Breast epithelium (tissue), 4 donors: ENCODE results near the gene IL37. TPM values are rescaled to one million over a fixed set of nuclear protein-coding genes. Genes with fewer than 3 reads are reported as not detected.

Experiments
- DNase-seq, 2 donors: peaks; one replicate each; pipeline ENCODE4 v3.0.0-alpha.2; 2019; ENCODE audit warnings: low spot score in 2 of 2
- H3K27ac ChIP-seq, 2 donors: fragments of 200-600 bp; sonication (generic) in 1 of 2; one replicate each; pipeline ENCODE4 v1.5.1; 2016 to 2019; ENCODE audit warnings: mild to moderate bottlenecking in 1 of 2
- H3K27me3 ChIP-seq, 2 donors: fragments of 200-600 bp; sonication (generic) in 1 of 2; one replicate each; pipeline versions ENCODE4 v1.5.1 to v1.6.0; 2017 to 2019; ENCODE audit warnings: control low read depth in 1 of 2, mild to moderate bottlenecking in 1 of 2
- H3K36me3 ChIP-seq: fragments of 200-600 bp; one replicate; pipeline ENCODE4 v1.5.1; 2019
- H3K4me1 ChIP-seq, 2 donors: fragments of 200-600 bp; sonication (generic); one replicate each; pipeline ENCODE4 v1.5.1; 2016 to 2019; ENCODE audit warnings: control low read depth in 1 of 2
- H3K4me3 ChIP-seq, 3 donors: fragments of 200-600 bp; sonication (generic); 1 replicate in 2 of 3; 2 replicates in 1 of 3; pipeline ENCODE4 v1.5.1; 2016 to 2019; ENCODE audit warnings: mild to moderate bottlenecking in 3 of 3, moderate library complexity in 2 of 3
- H3K9me3 ChIP-seq, 2 donors: fragments of 200-600 bp; sonication (generic) in 1 of 2; one replicate each; pipeline ENCODE4 v1.5.1; 2016 to 2019; ENCODE audit warnings: control low read depth in 1 of 2
- POLR2A ChIP-seq: fragments of 450-650 bp; IDR thresholded peaks from one replicate; pipeline ENCODE4 v1.6.1; 2016; ENCODE audit warnings: antibody characterized with exemption, mild to moderate bottlenecking, moderate library complexity
- POLR2AphosphoS5 ChIP-seq, 3 donors: sonication (generic); formaldehyde crosslinking; IDR thresholded peaks; one replicate each; pipeline ENCODE4 v1.6.1; 2017; ENCODE audit warnings: antibody characterized with exemption in 3 of 3
- intact Hi-C: fragments of 100-400 bp; cut with DNase I; formaldehyde crosslinking; loops from one replicate; pipeline ENCODE4 v1.15.1; 2023; ENCODE audit warnings: low total_unique reads
- total RNA-seq, 3 donors: library from RNA; depleted of rRNA; stranded (reverse); fragments of >200 nt; gene quantifications; one replicate each; pipeline ENCODE4 v1.1.0, GENCODE V29; 2016
- TF ChIP-seq, protein P1 (sequence below), 3 donors: fragments of 450-650 bp; IDR thresholded peaks; one replicate each; pipeline ENCODE4 v1.5.1; 2016 to 2017; ENCODE audit warnings: antibody characterized with exemption in 3 of 3, mild to moderate bottlenecking in 3 of 3, moderate library complexity in 3 of 3

Gene IL37
- total RNA-seq, 3 donors from 2014 or later = not detected

GRCh38 chr2:112910219-112910618 is 746 bp upstream of the IL37 start:
- Histone ChIP-seq H3K27ac (no peak overlapping the region), H3K9me3 (no peaks in the 10 kb centered on the region), H3K4me1 (no peaks in the 10 kb centered on the region), H3K4me3 (no peak overlapping the region), H3K36me3 (no peaks in the 10 kb centered on the region), H3K27me3 (peaks cover 0 to 4% of the 10 kb centered on the region in 2 donors)
- DNase-seq = no peak
- no peak for TF ChIP-seq POLR2A
- TF ChIP-seq POLR2AphosphoS5 (IDR thresholded peaks at IDR 0.05) = no peak
- TF ChIP-seq, protein P1, sequence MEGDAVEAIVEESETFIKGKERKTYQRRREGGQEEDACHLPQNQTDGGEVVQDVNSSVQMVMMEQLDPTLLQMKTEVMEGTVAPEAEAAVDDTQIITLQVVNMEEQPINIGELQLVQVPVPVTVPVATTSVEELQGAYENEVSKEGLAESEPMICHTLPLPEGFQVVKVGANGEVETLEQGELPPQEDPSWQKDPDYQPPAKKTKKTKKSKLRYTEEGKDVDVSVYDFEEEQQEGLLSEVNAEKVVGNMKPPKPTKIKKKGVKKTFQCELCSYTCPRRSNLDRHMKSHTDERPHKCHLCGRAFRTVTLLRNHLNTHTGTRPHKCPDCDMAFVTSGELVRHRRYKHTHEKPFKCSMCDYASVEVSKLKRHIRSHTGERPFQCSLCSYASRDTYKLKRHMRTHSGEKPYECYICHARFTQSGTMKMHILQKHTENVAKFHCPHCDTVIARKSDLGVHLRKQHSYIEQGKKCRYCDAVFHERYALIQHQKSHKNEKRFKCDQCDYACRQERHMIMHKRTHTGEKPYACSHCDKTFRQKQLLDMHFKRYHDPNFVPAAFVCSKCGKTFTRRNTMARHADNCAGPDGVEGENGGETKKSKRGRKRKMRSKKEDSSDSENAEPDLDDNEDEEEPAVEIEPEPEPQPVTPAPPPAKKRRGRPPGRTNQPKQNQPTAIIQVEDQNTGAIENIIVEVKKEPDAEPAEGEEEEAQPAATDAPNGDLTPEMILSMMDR (IDR thresholded peaks at IDR 0.05) = no peak
- intact Hi-C loops = no loop called here

- no peak for TF ChIP-seq POLR2AphosphoS5 (IDR thresholded peaks at IDR 0.05)
- TF ChIP-seq POLR2A = no peak
- TF ChIP-seq, protein P1 (IDR thresholded peaks at IDR 0.05) = no peak
- no peaks in the 10 kb centered on the region for H3K9me3 ChIP-seq
- H3K4me1 ChIP-seq = no peaks in the 10 kb centered on the region
- H3K27ac ChIP-seq = no peak overlapping the region
- peaks cover 0 to 10% of the 10 kb centered on the region in 2 donors for H3K27me3 ChIP-seq
- DNase-seq = no peak
- H3K4me3 ChIP-seq = no peak overlapping the region
- H3K36me3 ChIP-seq = no peaks in the 10 kb centered on the region
- intact Hi-C loops = no loop called here
Measured at GRCh38 chr2:112912403-112912802, 1.4 kb downstream of the IL37 start.

DNA sequence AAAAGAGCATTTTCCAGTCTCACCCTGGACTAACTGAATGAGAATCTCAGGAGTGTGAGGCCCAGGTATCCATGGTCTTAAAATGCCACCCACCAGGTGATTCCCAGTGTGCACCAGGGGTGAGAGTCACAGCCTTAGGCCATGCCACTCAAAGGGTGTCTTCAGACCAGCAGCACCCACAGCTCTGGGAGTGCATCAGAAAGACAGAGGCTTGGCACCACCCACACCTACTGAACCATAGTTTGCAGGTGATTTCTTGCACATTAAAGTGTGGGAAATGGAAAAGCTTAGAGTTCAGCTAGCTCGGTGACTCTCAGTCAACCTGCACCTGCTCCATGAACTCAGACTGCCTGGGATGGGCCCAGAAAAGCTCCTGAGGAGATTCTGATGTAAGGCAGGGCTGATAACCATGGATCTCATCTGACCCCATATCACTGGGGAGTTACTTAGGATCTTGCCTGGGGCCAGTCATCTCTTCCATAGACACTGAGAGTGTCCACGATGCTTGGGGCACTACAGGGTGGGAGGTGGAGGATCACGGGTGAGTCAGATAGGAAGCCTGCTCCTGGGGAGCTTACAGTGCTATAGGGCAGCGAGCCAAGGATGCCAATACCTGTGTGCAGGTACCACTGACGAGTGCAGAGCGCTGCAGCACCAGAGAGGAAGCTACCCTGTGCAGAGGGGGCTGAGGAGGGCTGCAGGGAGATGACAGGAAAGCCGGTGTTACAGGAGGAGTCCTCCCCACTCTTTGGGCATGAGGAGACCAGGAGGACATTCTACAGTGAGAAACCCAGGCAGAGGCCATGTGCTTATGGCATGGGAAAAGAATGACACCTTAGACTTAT is 4.6 kb downstream of the IL37 start:
- DNase-seq = no peak
- H3K4me3 ChIP-seq = no peak overlapping the region
- peaks cover 0 to 10% of the 10 kb centered on the region in 2 donors for H3K27me3 ChIP-seq
- no peaks in the 10 kb centered on the region for H3K36me3 ChIP-seq
- TF ChIP-seq, protein P1 (IDR thresholded peaks at IDR 0.05) = no peak
- no peak for TF ChIP-seq POLR2AphosphoS5 (IDR thresholded peaks at IDR 0.05)
- no peak for TF ChIP-seq POLR2A
- H3K4me1 ChIP-seq = no peaks in the 10 kb centered on the region
- H3K9me3 ChIP-seq = peaks cover 0 to 4% of the 10 kb centered on the region in 2 donors
- intact Hi-C loops = no loop called here
- H3K27ac ChIP-seq = no peak overlapping the region

DNA sequence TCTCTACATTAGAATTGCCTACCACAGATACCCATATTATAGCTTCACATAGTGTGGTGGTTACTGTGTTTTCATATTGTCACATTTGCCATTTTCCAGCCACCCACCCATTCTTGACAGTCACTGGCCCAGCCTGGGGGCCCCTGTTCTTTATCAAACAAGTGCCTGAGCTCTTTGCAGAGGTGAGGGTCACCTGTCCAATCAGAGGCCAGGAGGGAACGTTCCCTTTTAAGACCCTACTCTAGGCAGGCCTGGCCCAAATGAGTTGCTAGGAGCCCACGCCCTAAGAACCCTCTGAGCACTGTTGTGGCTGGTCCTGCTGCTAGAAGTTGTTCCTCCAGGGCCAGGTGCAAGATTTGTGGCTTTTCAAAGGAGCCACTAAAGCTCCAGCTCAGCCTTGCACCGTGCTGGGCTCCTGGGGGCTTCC is 5.2 kb downstream of the IL37 start:
- TF ChIP-seq POLR2A (no peak), POLR2AphosphoS5 (IDR thresholded peaks at IDR 0.05) (no peak)
- TF ChIP-seq, protein P1 (IDR thresholded peaks at IDR 0.05) = no peak
- peaks cover 0 to 4% of the 10 kb centered on the region in 2 donors for H3K9me3 ChIP-seq
- no peak overlapping the region for H3K4me3 ChIP-seq
- intact Hi-C loops = no loop called here
- DNase-seq = no peak
- H3K27me3 ChIP-seq = peaks cover 0 to 10% of the 10 kb centered on the region in 2 donors
- H3K27ac ChIP-seq = no peak overlapping the region
- no peaks in the 10 kb centered on the region for H3K36me3 ChIP-seq
- H3K4me1 ChIP-seq = no peaks in the 10 kb centered on the region

DNA sequence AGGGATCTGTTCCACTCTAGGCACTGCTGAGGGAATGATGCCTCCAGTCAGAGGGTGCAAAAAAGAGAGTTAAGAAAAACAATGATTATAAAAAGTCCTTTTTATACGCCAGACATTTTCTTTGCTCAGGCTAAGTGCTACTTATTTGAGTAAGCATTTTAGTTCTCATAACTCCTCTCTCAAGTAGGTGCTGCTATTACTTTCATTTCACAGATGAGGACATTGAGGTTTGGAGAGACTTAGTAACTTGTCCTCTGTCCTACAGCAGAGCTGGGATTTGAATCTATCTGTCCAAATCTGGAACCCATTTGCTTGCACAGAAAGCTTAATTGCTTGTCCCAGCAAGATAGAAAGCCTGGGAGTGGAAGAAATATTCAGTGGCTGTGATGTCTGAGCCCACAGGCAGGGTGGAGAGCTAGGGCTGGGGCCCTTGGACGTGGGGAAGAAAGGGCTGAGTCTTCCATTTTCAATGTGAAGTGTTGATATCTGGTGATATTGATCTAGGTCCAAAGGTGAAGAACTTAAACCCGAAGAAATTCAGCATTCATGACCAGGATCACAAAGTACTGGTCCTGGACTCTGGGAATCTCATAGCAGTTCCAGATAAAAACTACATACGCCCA is 5.8 kb downstream of the IL37 start:
- no peak for TF ChIP-seq POLR2AphosphoS5 (IDR thresholded peaks at IDR 0.05)
- TF ChIP-seq POLR2A = no peak
- TF ChIP-seq, protein P1 (IDR thresholded peaks at IDR 0.05) = no peak
- peaks cover 0 to 10% of the 10 kb centered on the region in 2 donors for H3K27me3 ChIP-seq
- H3K4me3 ChIP-seq = no peak overlapping the region
- H3K36me3 ChIP-seq = no peaks in the 10 kb centered on the region
- DNase-seq = no peak
- peaks cover 0 to 4% of the 10 kb centered on the region in 2 donors for H3K9me3 ChIP-seq
- no peaks in the 10 kb centered on the region for H3K4me1 ChIP-seq
- intact Hi-C loops = no loop called here
- H3K27ac ChIP-seq = no peak overlapping the region
